ENCODE data around the gene DYDC2. TPM values are rescaled to one million over a fixed set of nuclear protein-coding genes. Genes with fewer than 3 reads are reported as not detected.
A peak's percentile ranks its signal among the peaks of the same experiment; 100 is the strongest.
"Not testable (repeated sequence)": the region's sequence is repeated elsewhere in the genome, so short reads cannot be mapped to it uniquely, and the experiment has no call there.

Gene DYDC2
- total RNA-seq: not detected in 2 replicates

- peak; percentile 7 for DNase-seq
Observed at GRCh38 chr10:80356563-80356988, at the start of gene DYDC2, which contains the start of gene DYDC1. Gene DYDC2, plus strand, starts transcription at chr10:80356781. Its CDS starts 5,663 bp downstream, at chr10:80362444. Gene DYDC1, minus strand, starts transcription at chr10:80356755. Its CDS starts 4,154 bp downstream, at chr10:80352601.

- no peak for DNase-seq
Observed at GRCh38 chr10:80313523-80313922, 43.1 kb upstream of the DYDC2 start.

- DNase-seq: no peak
Observed at GRCh38 chr10:80315391-80315790, 41.2 kb upstream of the DYDC2 start.

GRCh38 chr10:80318742-80319141 lies 37.8 kb upstream of the DYDC2 start:
- no peak for DNase-seq

GRCh38 chr10:80319318-80319717 lies 37.3 kb upstream of the DYDC2 start:
- no peak for DNase-seq

- no peak for DNase-seq
Observed at GRCh38 chr10:80319725-80320290, 36.8 kb upstream of the DYDC2 start.

GRCh38 chr10:80320377-80320776 lies 36.2 kb upstream of the DYDC2 start:
- DNase-seq: no peak

GRCh38 chr10:80321183-80321582 lies 35.4 kb upstream of the DYDC2 start:
- DNase-seq: no peak

GRCh38 chr10:80322158-80322557 lies 34.4 kb upstream of the DYDC2 start:
- DNase-seq: no peak

- DNase-seq: no peak
Observed at GRCh38 chr10:80322711-80323110, 33.9 kb upstream of the DYDC2 start.

- no peak for DNase-seq
Observed at GRCh38 chr10:80323311-80323710, 33.3 kb upstream of the DYDC2 start.

- DNase-seq: peak; percentile 26
Observed at GRCh38 chr10:80324086-80324485, 32.5 kb upstream of the DYDC2 start.

- no peak for DNase-seq
Observed at GRCh38 chr10:80324891-80325364, 31.7 kb upstream of the DYDC2 start.

GRCh38 chr10:80333983-80334382 lies 22.6 kb upstream of the DYDC2 start:
- no peak for DNase-seq

- DNase-seq: no peak
Observed at GRCh38 chr10:80344276-80344675, 12.3 kb upstream of the DYDC2 start.

GRCh38 chr10:80344912-80345311 lies 11.7 kb upstream of the DYDC2 start:
- DNase-seq: no peak

GRCh38 chr10:80350251-80350650 lies 6.3 kb upstream of the DYDC2 start:
- no peak for DNase-seq

- no peak for DNase-seq
Observed at GRCh38 chr10:80351220-80351619, 5.4 kb upstream of the DYDC2 start.

GRCh38 chr10:80356989-80357850 lies 639 bp downstream of the DYDC2 start:
- no peak for DNase-seq

GRCh38 chr10:80357851-80358125 lies 1.2 kb downstream of the DYDC2 start:
- no peak for DNase-seq

- not testable (repeated sequence) for DNase-seq
Observed at GRCh38 chr10:80358925-80359324, 2.3 kb downstream of the DYDC2 start.

- DNase-seq: no peak
Observed at GRCh38 chr10:80359644-80360043, 3.1 kb downstream of the DYDC2 start.

- DNase-seq: no peak
Observed at GRCh38 chr10:80365510-80365909, 8.9 kb downstream of the DYDC2 start.

- no peak for DNase-seq
Observed at GRCh38 chr10:80371467-80371866, 14.9 kb downstream of the DYDC2 start.

Data from dermis blood vessel endothelial cell (primary cell).